ENCODE measurements around the gene BAK1.

Gene BAK1

GRCh38 chr6:33577718-33578117 lies 2.4 kb downstream of the BAK1 start:
- TF ChIP-seq CTCF (IDR thresholded peaks at IDR 0.05; ENCODE audit: insufficient read depth, low read length, poor library complexity, severe bottlenecking) = no peak

GRCh38 chr6:33577106-33577535 lies 3.0 kb downstream of the BAK1 start:
- Histone ChIP-seq H3K4me3 (replicated peaks; ENCODE audit: low read depth, low read length) (no peak overlapping the region), H3K27me3 (replicated peaks; ENCODE audit: control insufficient read depth, insufficient read depth, low read length) (no peaks in the 10 kb centered on the region), H3K36me3 (ENCODE audit: control insufficient read depth, insufficient read depth, low read length) (peaks cover 37% of the 10 kb centered on the region)
- DNase-seq (ENCODE audit: extremely low read depth, insufficient read length) = no peak
- no peak for TF ChIP-seq CTCF (IDR thresholded peaks at IDR 0.05; ENCODE audit: insufficient read depth, low read length, poor library complexity, severe bottlenecking)

More at GRCh38 chr6:33577718-33578117, 2.4 kb downstream of the BAK1 start:
- peaks cover 34% of the 10 kb centered on the region for H3K36me3 ChIP-seq (ENCODE audit: control insufficient read depth, insufficient read depth, low read length)
- H3K4me3 ChIP-seq (replicated peaks; ENCODE audit: low read depth, low read length) = peak overlapping the region; percentile 98
- H3K27me3 ChIP-seq (replicated peaks; ENCODE audit: control insufficient read depth, insufficient read depth, low read length) = no peaks in the 10 kb centered on the region
- DNase-seq (ENCODE audit: extremely low read depth, insufficient read length) = no peak

- no peak for TF ChIP-seq CTCF (IDR thresholded peaks at IDR 0.05; ENCODE audit: insufficient read depth, low read length, poor library complexity, severe bottlenecking)
- H3K27me3 ChIP-seq (replicated peaks; ENCODE audit: control insufficient read depth, insufficient read depth, low read length) = no peaks in the 10 kb centered on the region
- H3K4me3 ChIP-seq (replicated peaks; ENCODE audit: low read depth, low read length) = no peak overlapping the region
These were observed 3.4 kb downstream of the BAK1 start for GRCh38 chr6:33576668-33577067.

GRCh38 chr6:33575211-33575610 lies 4.9 kb downstream of the BAK1 start:
- Histone ChIP-seq H3K4me3 (replicated peaks; ENCODE audit: low read depth, low read length) (no peak overlapping the region), H3K27me3 (replicated peaks; ENCODE audit: control insufficient read depth, insufficient read depth, low read length) (no peaks in the 10 kb centered on the region), H3K36me3 (ENCODE audit: control insufficient read depth, insufficient read depth, low read length) (peaks cover 39% of the 10 kb centered on the region)
- no peak for TF ChIP-seq CTCF (IDR thresholded peaks at IDR 0.05; ENCODE audit: insufficient read depth, low read length, poor library complexity, severe bottlenecking)
- DNase-seq (ENCODE audit: extremely low read depth, insufficient read length) = no peak

More at GRCh38 chr6:33576668-33577067, 3.4 kb downstream of the BAK1 start:
- DNase-seq (ENCODE audit: extremely low read depth, insufficient read length) = no peak
- peaks cover 39% of the 10 kb centered on the region for H3K36me3 ChIP-seq (ENCODE audit: control insufficient read depth, insufficient read depth, low read length)

GRCh38 chr6:33571637-33572316 lies 8.3 kb downstream of the BAK1 start:
- Histone ChIP-seq H3K27me3 (replicated peaks; ENCODE audit: control insufficient read depth, insufficient read depth, low read length) (no peaks in the 10 kb centered on the region), H3K36me3 (ENCODE audit: control insufficient read depth, insufficient read depth, low read length) (peaks cover 28% of the 10 kb centered on the region), H3K4me3 (replicated peaks; ENCODE audit: low read depth, low read length) (peak overlapping the region; percentile 65)
- no peak for DNase-seq (ENCODE audit: extremely low read depth, insufficient read length)
- TF ChIP-seq CTCF (IDR thresholded peaks at IDR 0.05; ENCODE audit: insufficient read depth, low read length, poor library complexity, severe bottlenecking) = no peak
